ENCODE measurements around the gene SKI. TPM values are rescaled to one million over a fixed set of nuclear protein-coding genes. Genes with fewer than 3 reads are reported as not detected.

Gene SKI
- polyA plus RNA-seq, 4 donors = 45.4 to 62.9 (median 58.6) TPM

GRCh38 chr1:2302292-2302925, 74.3 kb downstream of the SKI start:
- no peak for DNase-seq (ENCODE audit: low read depth in 4 of 4, low spot score in 2 of 4)

DNA sequence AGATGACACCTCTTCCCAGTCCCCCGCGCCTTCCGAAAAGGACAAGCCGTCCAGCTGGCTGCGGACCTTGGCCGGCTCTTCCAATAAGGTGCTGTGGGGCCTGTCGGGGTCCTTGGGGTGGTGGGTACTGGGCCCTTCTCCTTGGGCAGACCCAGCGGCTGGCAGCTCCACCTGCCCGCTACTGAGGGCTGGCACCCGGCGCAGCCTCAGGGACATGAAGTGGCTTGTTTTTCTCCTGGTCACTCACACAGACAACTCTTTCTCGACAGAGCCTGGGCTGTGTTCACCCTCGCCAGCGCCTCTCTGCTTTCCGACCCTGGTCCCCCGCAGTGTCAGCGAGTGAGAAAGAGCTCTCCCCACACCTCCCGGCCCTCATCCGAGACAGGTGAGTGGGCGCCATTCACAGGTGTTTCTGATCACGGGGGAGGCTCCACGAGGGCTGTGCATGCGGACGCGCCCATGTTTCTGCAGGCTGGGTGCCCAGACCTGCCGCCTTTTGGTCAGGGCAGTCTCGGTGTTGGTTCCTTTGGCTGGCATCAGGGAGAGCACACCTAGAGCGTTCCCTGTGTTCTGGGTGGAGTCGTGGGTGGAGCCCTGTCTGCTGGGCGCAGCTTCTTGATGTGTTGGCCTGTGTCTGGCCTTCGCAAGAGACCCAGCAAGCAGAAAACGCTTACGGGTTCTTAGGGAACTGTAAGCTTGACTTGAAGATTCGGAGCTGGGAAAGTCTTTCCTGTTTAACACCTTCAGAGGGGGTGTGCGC, 75.1 kb downstream of the SKI start:
- no peak for DNase-seq (ENCODE audit: low read depth in 4 of 4, low spot score in 2 of 4)

DNA sequence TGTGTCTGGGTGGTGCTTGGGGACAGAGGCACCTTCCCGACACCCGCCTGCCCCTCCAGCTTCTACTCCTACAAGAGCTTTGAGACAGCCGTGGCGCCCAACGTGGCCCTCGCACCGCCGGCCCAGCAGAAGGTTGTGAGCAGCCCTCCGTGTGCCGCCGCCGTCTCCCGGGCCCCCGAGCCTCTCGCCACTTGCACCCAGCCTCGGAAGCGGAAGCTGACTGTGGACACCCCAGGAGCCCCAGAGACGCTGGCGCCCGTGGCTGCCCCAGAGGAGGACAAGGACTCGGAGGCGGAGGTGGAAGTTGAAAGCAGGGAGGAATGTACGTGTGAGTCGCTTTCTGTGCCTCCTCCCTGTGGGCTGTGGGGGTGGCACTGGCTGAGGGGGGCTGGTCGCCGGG, 75.7 kb downstream of the SKI start:
- DNase-seq (ENCODE audit: low read depth in 4 of 4, low spot score in 2 of 4) = no peak

GRCh38 chr1:2304282-2304681, 76.2 kb downstream of the SKI start:
- no peak for DNase-seq (ENCODE audit: low read depth in 4 of 4, low spot score in 2 of 4)

- DNase-seq (ENCODE audit: low read depth in 4 of 4, low spot score in 2 of 4) = no peak
These were observed 77.0 kb downstream of the SKI start for GRCh38 chr1:2304921-2305681.

DNA sequence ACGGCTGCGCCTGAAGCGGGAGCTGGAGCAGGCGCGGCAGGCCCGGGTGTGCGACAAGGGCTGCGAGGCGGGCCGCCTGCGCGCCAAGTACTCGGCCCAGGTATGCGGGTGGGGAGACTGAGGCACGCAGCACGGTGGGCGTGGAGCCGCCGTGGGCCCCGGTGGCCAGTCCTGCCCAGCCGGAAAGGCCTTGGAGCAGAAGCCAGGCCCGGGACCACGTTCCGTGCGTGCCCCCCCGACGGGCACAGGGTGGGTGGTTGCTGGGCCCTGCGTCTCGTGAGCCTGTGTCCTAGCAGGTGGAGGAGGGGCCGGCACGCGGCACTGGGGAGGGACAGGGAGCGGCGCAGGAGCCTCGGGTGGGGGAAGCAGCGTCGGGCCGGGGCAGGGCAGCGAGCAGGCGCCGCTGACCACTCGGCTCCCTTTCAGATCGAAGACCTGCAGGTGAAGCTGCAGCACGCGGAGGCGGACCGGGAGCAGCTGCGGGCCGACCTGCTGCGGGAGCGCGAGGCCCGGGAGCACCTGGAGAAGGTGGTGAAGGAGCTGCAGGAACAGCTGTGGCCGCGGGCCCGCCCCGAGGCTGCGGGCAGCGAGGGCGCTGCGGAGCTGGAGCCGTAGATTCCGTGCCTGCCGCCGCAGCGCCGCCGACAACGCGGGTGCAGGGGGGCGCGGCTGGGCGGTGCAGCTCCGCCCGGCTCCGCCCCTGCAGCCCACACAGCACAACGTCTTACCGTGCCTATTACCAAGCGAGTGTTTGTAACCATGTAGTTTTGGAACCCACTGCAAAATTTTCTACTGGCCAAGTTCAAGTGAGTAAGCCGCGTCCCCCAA, 78.2 kb downstream of the SKI start:
- no peak for DNase-seq (ENCODE audit: low read depth in 4 of 4, low spot score in 2 of 4)

DNA sequence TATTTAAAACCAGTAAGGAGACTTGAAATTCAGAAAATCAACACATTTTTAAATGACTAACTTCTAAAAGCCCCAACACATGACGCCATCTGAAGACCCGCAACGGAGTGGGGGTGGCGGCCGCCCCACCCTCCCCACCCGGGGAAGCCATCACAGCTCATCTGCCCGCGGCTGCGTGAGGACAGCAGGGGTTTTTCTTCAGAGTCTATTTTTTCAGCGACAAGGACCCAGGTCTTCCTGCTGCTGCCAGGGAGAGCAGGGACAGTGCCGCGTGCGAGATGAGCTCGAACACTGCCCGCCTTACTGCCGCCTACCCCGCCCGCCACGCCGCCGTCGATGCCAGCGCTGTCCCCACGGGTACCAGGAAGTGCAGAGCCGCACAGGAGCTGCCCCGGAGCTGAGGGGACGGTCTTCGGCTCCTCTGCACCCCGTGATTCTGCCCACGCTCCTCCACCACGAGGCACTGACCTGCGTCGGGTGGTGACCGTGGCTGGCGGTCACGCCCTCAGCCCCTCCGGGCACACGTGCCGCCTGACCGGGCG, 79.0 kb downstream of the SKI start:
- DNase-seq (ENCODE audit: low read depth in 4 of 4, low spot score in 2 of 4) = no peak

GRCh38 chr1:2307972-2308371, 79.9 kb downstream of the SKI start:
- DNase-seq (ENCODE audit: low read depth in 4 of 4, low spot score in 2 of 4) = no peak

DNA sequence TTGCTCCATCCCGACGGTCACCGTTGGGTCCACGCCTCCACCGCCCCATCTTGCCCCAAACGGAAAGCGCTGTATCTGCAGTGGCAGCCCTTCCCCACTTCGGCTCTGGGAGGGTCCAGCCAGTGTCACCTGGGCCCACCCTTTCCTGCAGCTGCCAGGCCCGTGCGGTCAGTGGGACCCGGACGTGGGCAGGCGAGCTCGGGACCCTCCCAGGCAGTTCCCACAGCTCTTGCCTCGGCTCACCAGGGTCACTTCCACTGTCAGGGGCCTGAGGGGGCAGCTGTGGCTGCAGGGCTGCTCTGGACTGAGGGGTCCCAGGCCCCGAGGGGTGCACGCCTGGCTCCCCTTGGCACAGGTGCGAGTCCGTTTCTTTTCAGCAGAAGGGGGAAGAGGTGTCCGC, 80.7 kb downstream of the SKI start:
- DNase-seq (ENCODE audit: low read depth in 4 of 4, low spot score in 2 of 4) = no peak

DNA sequence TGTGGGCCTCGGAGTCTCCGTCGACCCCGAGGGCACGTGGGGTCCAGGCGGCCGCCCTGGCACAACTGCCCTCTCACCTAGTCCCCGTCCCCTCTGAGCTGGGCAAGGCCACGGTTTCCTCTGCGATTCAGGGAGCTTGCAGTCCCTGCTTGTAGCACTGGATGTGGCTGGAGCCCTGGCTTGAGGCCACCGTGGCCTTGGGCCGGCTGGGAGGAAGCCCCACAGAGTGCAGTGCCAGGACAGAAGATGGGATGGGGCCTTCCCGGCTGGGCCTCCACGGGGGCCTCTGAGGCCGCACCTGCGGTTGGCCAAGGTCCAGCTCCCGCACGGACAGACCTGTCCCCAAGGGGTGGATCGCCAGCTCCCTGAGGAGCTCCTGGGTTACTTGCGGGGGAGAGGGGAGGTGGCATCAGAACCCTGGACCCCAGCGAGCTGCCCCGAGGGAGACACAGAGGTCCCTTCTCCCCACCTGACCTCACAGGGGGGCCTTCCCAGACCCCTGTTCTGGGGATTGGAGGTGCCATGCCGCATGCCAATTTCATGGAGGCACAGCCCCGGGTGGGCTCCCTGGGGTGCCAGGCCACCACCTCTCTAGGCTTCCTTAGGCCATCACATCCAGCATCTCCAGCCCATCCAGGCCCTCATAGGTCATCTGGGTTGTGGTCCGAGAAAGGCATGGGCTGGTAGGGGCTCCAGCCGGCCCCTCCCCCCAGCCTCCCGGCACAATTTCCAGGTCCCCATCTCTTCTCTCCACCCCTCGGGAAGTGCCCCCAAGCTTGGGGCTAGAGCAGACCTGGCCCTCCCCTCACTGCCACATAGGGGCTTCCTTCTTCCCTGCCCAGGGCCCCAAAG, 82.4 kb downstream of the SKI start:
- no peak for DNase-seq (ENCODE audit: low read depth in 4 of 4, low spot score in 2 of 4)

DNA sequence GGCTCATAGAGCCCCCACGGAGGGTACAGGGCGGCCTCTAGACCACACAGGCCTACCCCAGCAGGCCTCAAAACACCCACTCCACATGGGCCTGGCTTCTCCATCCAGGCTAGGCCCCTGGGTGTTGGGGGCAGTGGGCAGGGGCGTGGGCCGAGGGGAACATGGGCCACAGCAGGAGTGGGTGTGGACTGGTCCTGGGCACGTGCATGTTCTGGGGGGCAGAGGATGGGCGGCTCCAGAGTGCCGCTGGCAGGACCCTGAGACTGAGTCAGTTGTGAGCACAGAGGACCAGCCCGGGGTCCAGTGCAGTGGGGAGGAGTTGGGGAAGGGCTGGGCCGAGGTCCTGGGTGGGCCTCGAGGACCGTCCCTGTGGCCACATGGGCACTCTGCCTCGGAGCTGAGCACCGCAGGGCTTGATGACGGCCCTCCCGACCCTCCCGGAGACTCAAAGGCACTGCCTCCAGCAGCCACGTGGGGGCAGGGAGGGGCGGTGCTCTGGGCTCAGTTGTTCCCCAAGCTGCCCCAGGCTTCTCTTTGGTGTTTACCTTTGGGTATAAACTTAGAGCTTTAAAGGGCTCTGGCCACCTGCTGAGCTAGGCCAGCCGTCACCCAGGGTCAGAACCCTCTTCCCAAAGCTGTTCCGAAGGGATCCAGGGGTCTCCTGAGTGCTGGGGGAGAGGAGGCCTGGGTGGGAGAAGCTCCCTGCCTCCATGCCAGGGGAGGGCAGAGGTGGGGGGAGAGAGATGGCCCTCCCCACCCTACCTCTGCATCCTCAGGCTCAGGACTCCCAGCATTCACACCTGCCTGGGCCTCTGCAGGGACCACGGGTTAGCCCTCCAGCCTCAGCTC, 83.3 kb downstream of the SKI start:
- DNase-seq (ENCODE audit: low read depth in 4 of 4, low spot score in 2 of 4) = no peak

- DNase-seq (ENCODE audit: low read depth in 4 of 4, low spot score in 2 of 4) = no peak
These were observed 84.0 kb downstream of the SKI start for GRCh38 chr1:2312160-2312514.

DNA sequence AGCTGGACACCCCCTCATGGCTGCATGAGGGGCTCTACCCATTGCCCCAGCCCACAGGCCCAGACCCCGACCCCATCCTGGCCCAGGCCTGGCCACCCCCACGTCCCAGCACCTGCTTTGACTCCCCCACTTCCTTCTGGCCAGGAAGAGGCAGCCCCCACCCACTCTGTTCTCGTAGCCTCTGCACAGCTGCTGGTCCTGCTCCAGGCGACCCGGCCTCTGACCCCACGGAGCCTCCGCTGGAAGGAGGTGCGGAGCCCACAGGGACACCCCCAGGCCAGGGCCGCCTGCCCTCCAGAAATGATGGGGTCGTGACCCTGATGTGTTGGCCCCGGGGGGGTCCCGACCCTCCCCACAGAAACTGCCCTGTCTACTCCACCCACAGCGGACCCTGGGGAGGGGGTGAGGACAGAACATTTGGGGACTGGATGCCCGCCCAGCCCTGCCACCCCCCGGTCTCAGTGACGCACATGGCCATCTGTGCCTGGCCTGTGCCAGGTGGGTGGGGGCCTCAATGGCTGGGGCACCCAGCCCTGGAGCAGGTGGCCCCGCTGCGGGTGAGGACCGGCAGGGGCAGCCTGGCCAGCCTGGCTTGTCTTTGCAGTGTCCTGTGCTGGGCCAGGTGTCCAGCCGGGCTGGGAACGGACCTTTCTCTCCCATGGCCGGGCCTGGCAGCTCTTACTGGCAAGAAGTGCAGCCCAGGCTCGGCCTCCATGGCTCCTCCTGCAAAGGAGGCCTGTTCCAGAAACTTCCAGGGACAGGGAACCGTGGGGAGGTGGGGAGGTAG, 84.6 kb downstream of the SKI start:
- DNase-seq (ENCODE audit: low read depth in 4 of 4, low spot score in 2 of 4) = no peak

- no peak for DNase-seq (ENCODE audit: low read depth in 4 of 4, low spot score in 2 of 4)
These were observed 85.6 kb downstream of the SKI start for GRCh38 chr1:2313651-2314261.

- peak in 2 of 4 donors; percentile 61 to 65 for DNase-seq (ENCODE audit: low read depth in 4 of 4, low spot score in 2 of 4)
These were observed 86.2 kb downstream of the SKI start for GRCh38 chr1:2314273-2314802.

GRCh38 chr1:2314803-2315673, 86.9 kb downstream of the SKI start:
- DNase-seq (ENCODE audit: low read depth in 4 of 4, low spot score in 2 of 4) = peak in 1 of 4 donors; percentile 54

Measured in left renal cortex interstitium (tissue), 4 donors.